ENCODE data around the gene RXRG.

- TF ChIP-seq, protein P1, sequence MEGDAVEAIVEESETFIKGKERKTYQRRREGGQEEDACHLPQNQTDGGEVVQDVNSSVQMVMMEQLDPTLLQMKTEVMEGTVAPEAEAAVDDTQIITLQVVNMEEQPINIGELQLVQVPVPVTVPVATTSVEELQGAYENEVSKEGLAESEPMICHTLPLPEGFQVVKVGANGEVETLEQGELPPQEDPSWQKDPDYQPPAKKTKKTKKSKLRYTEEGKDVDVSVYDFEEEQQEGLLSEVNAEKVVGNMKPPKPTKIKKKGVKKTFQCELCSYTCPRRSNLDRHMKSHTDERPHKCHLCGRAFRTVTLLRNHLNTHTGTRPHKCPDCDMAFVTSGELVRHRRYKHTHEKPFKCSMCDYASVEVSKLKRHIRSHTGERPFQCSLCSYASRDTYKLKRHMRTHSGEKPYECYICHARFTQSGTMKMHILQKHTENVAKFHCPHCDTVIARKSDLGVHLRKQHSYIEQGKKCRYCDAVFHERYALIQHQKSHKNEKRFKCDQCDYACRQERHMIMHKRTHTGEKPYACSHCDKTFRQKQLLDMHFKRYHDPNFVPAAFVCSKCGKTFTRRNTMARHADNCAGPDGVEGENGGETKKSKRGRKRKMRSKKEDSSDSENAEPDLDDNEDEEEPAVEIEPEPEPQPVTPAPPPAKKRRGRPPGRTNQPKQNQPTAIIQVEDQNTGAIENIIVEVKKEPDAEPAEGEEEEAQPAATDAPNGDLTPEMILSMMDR (IDR thresholded peaks at IDR 0.05), result no peak
- no peak for TF ChIP-seq POLR2A (IDR thresholded peaks at IDR 0.05)
Measured at GRCh38 chr1:165473081-165473480, 28.2 kb upstream of the RXRG start.

Data from right lobe of liver (tissue), 4 donors.